HepG2 (cell line): ENCODE measurements around the gene DGUOK. TPM values are rescaled to one million over a fixed set of nuclear protein-coding genes. Genes with fewer than 3 reads are reported as not detected.

Experiments used
- ATF6 ChIP-seq: sonication (generic); formaldehyde crosslinking; conservative IDR thresholded peaks from 2 replicates; pipeline ENCODE4 v1.4.0; 2020; ENCODE audit warnings: missing genetic modification reagents
- HINFP ChIP-seq: sonication (generic); formaldehyde crosslinking; IDR thresholded peaks from 2 replicates; pipeline ENCODE4 v1.4.0; 2020; ENCODE audit warnings: low read depth, mild to moderate bottlenecking, missing genetic modification reagents
- HMG20B ChIP-seq: conservative IDR thresholded peaks from 2 replicates; pipeline ENCODE4 v1.6.1; 2016; ENCODE audit warnings: missing genetic modification reagents, missing compliant biosample characterization
- IRX3 ChIP-seq: sonication (generic); formaldehyde crosslinking; IDR thresholded peaks from 2 replicates; pipeline ENCODE4 v1.8.1; 2023; ENCODE audit warnings: mild to moderate bottlenecking, low read depth, missing genetic modification reagents, borderline replicate concordance
- JUN ChIP-seq: sonication (generic); formaldehyde crosslinking; IDR thresholded peaks from 2 replicates; pipeline ENCODE4 v1.4.0; 2020; ENCODE audit warnings: mild to moderate bottlenecking, missing genetic modification reagents
- POLR2AphosphoS2 ChIP-seq: IDR thresholded peaks from 2 replicates; pipeline ENCODE4 v1.6.1; 2011; ENCODE audit warnings: low read depth, low read length, improper control_type of control experiment
- SMYD3 ChIP-seq: sonication (generic); formaldehyde crosslinking; IDR thresholded peaks from 2 replicates; pipeline ENCODE4 v1.8.1; 2023; ENCODE audit warnings: mild to moderate bottlenecking, missing genetic modification reagents
- SOX6 ChIP-seq, 2 experiments: fragments of 450-650 bp in 1 of 2; sonication (generic) in 1 of 2; formaldehyde crosslinking in 1 of 2; IDR thresholded peaks; 2 replicates each; pipeline versions ENCODE4 v1.4.0 to v1.6.1; 2017 to 2020; ENCODE audit warnings: antibody characterized with exemption in 1 of 2, mild to moderate bottlenecking in 1 of 2, missing genetic modification reagents in 1 of 2
- USF2 ChIP-seq, 2 experiments: sonication (generic) in 1 of 2; formaldehyde crosslinking in 1 of 2; IDR thresholded peaks; 2 replicates each; pipeline versions ENCODE4 v1.5.1 to v1.6.1; 2011 to 2020; ENCODE audit warnings: borderline replicate concordance in 1 of 2, low read depth in 1 of 2, low read length in 1 of 2, mild to moderate bottlenecking in 1 of 2, missing genetic modification reagents in 1 of 2, moderate library complexity in 1 of 2
- ZMYM2 ChIP-seq: sonication (generic); formaldehyde crosslinking; IDR thresholded peaks from 2 replicates; pipeline ENCODE4 v1.8.0; 2022; ENCODE audit warnings: mild to moderate bottlenecking, missing genetic modification reagents
- ZNF280B ChIP-seq: sonication (generic); formaldehyde crosslinking; IDR thresholded peaks from 2 replicates; pipeline ENCODE4 v1.5.0; 2020; ENCODE audit warnings: missing genetic modification reagents, mild to moderate bottlenecking, borderline replicate concordance
- ZNF33B ChIP-seq: sonication (generic); formaldehyde crosslinking; IDR thresholded peaks from 2 replicates; pipeline ENCODE4 v1.5.1; 2020; ENCODE audit warnings: mild to moderate bottlenecking, missing genetic modification reagents
- ZNF414 ChIP-seq: sonication (generic); formaldehyde crosslinking; IDR thresholded peaks from 2 replicates; pipeline ENCODE4 v1.5.0; 2020; ENCODE audit warnings: missing genetic modification reagents
- ZNF441 ChIP-seq: sonication (generic); formaldehyde crosslinking; IDR thresholded peaks from 2 replicates; pipeline ENCODE4 v1.7.0; 2021; ENCODE audit warnings: missing genetic modification reagents, borderline replicate concordance
- ZNF512 ChIP-seq: sonication (generic); formaldehyde crosslinking; IDR thresholded peaks from 2 replicates; pipeline ENCODE4 v1.4.0; 2020; ENCODE audit warnings: mild to moderate bottlenecking, missing genetic modification reagents
- ZNF589 ChIP-seq: sonication (generic); formaldehyde crosslinking; conservative IDR thresholded peaks from 2 replicates; pipeline ENCODE4 v1.8.0; 2022; ENCODE audit warnings: mild to moderate bottlenecking, moderate library complexity, missing genetic modification reagents
- ZNF775 ChIP-seq: sonication (generic); formaldehyde crosslinking; IDR thresholded peaks from 2 replicates; pipeline ENCODE4 v1.4.0; 2020; ENCODE audit warnings: missing genetic modification reagents, mild to moderate bottlenecking, moderate library complexity, borderline replicate concordance
- polyA plus RNA-seq, 8 experiments: library from polyadenylated mRNA; depleted of rRNA in 3 of 8; stranded (reverse) in 7 of 8; unstranded in 1 of 8; fragments of >200 nt; fragmentation: Illumina TruSeq in 4 of 8; extraction: Trizol in 4 of 8; gene quantifications; 2 replicates each; pipeline versions ENCODE4 v1.2.1 to v1.2.3, GENCODE V29; 2011 to 2016; ENCODE audit warnings: low read depth in 4 of 8, missing spikeins in 1 of 8, mixed read lengths in 1 of 8; ENCODE audit not compliant: insufficient read depth in 1 of 8
- total RNA-seq, 5 experiments: library from RNA; depleted of rRNA; stranded (reverse); fragments of >200 nt; fragmentation: Illumina TruSeq; extraction: Trizol; gene quantifications; 2 replicates each; pipeline ENCODE4 v1.2.3, GENCODE V29; 2016; ENCODE audit warnings: low read depth in 1 of 5

The DGUOK gene
- total and polyA plus RNA-seq, 2 of the 13 experiments (the other 11 are each of a cell fraction or from before 2014, with no cell fraction given): 105 to 137 TPM

- TF ChIP-seq USF2 (IDR thresholded peaks at IDR 0.05; ENCODE audit: low read depth, low read length): no peak
- TF ChIP-seq USF2 (CRISPR knock-in tag; IDR thresholded peaks at IDR 0.05; ENCODE audit: borderline replicate concordance): no peak
- 0 out of 2 replicates have a peak, but pooled peaks have one; percentile 24 for TF ChIP-seq ZNF280B (CRISPR knock-in tag)
- no peak for TF ChIP-seq JUN (CRISPR knock-in tag)
- 0 out of 2 replicates have a peak, but pooled peaks have one; percentile 54 for TF ChIP-seq ZNF33B (CRISPR knock-in tag)
- no peak for TF ChIP-seq ZNF414
- TF ChIP-seq HMG20B (CRISPR knock-in tag): no peak
- no peak for TF ChIP-seq IRX3 (CRISPR knock-in tag)
- no peak for TF ChIP-seq ZNF441 (CRISPR knock-in tag)
- TF ChIP-seq POLR2AphosphoS2: no peak
- no peak for TF ChIP-seq ZMYM2 (CRISPR knock-in tag)
- TF ChIP-seq HINFP (CRISPR knock-in tag): 0 out of 2 replicates have a peak, but pooled peaks have one; percentile 38
- TF ChIP-seq ZNF512 (CRISPR knock-in tag): no peak
- TF ChIP-seq ZNF589: no peak
- no peak for TF ChIP-seq ZNF775 (CRISPR knock-in tag)
- TF ChIP-seq SOX6 (IDR thresholded peaks at IDR 0.05): no peak
- TF ChIP-seq SOX6 (CRISPR knock-in tag; IDR thresholded peaks at IDR 0.05): no peak
- no peak for TF ChIP-seq ATF6 (CRISPR knock-in tag)
- no peak for TF ChIP-seq SMYD3 (CRISPR knock-in tag)
Observed at GRCh38 chr2:74002505-74003421, 76.1 kb downstream of the DGUOK start (continued).
